Middle frontal gyrus (tissue), 1 donor: ENCODE data around the gene FGA.
A peak's percentile ranks its signal among the peaks of the same experiment; 100 is the strongest.

ENCODE experiments used
- DNase-seq: peaks from one replicate; pipeline ENCODE4 v3.0.0-alpha.2; 2015; ENCODE audit warnings: low spot score; ENCODE audit errors: extremely low spot score

Gene FGA

GRCh38 chr4:154583230-154583629 lies 7.3 kb downstream of the FGA start:
- DNase-seq = no peak

- no peak for DNase-seq
These were observed 7.8 kb downstream of the FGA start for GRCh38 chr4:154582723-154583122.

DNA sequence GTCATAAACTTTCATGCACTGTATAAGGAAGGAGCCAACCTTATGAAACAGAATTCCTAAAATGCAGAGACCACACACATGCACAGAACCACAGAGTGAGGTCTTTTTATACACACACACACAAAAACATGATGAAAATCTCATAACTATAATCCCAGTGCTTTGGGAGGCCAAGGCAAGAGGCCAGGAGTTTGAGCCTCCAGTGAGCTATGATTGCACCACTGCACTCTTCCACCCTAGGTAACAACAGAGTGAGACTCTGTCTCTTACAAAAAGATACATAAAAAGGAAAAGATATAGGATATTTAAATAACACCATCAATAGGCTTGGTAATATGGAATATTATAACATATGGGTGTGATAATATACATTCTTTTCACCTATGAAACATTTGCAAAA lies 10.6 kb downstream of the FGA start:
- no peak for DNase-seq

GRCh38 chr4:154578919-154579318 lies 11.6 kb downstream of the FGA start:
- no peak for DNase-seq

DNA sequence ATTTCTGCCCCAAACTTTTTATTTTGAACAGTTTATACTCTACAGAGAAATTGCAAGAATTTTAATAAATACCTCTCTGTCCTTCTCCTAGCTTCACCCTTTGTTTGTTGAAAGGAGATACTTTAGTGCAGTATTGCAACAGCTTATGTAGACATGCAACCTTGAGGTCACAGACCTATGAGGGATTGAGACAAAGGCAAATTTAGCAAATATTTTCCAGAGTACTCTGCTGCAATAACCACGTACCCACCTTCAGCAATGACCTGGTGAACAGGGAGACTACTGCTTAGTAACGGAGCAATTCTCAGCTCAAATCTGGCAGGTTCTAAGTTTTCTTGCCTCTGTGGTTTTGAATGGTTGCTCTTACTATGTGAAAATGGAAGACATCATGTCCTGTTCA lies 13.2 kb downstream of the FGA start:
- no peak for DNase-seq

GRCh38 chr4:154574311-154574710 lies 16.2 kb downstream of the FGA start:
- no peak for DNase-seq

DNA sequence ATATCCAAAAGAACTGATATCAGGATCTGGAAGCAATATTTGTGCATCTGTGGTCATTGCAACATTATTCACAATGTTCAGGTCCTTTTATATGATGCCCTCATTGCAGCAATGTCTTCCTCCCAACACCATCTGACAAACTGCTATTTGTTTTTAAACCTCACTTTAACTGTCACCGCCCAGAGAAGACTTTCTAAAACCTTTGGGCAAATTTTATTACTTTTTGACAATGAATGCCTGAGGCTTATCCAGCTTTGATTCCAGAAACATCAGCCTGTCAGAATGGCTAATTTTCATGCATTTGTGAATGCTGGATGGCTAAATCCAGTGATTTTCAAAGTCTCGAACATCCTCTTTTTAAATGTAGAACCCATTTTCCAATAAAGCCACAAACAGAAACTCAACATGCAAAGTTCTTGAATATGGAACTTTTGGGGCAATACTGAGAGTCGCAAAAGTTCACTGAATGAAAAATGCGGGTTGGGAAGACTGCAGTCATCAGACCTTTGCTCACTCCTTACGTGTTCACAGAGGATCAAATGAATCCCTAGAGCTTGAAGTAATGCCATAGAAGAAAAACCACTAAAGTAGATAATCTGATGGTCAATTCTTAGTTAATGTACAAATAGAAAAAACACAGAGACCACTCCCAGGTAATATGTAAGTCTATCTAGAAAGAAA lies 17.2 kb downstream of the FGA start:
- no peak for DNase-seq

- no peak for DNase-seq
These were observed 21.0 kb downstream of the FGA start for GRCh38 chr4:154569584-154569983.

- no peak for DNase-seq
These were observed 21.5 kb downstream of the FGA start for GRCh38 chr4:154569028-154569427.

DNA sequence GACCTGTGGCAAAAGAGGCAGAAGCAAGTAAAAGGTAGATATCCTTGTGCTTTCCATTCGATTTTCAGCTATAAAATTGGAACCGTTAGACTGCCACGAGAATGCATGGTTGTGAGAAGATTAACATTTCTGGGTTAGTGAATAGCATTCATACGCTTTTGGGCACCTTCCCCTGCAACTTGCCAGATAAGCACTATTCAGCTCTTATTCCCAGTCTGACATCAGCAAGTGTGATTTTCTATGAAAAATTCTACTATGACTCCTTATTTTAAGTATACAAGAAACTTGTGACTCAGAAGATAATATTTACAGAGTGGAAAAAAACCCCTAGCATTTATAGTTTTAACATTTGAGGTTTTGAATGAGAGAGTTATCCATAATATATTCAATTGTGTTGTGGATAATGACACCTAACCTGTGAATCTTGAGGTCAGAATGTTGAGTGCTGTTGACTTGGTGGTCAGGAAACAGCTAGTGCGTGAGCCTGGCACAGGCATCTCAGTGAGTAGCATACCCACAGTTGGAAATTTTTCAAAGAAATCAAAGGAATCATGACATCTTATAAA lies 23.8 kb downstream of the FGA start:
- no peak for DNase-seq

GRCh38 chr4:154565704-154566103 lies 24.8 kb downstream of the FGA start:
- DNase-seq = no peak

DNA sequence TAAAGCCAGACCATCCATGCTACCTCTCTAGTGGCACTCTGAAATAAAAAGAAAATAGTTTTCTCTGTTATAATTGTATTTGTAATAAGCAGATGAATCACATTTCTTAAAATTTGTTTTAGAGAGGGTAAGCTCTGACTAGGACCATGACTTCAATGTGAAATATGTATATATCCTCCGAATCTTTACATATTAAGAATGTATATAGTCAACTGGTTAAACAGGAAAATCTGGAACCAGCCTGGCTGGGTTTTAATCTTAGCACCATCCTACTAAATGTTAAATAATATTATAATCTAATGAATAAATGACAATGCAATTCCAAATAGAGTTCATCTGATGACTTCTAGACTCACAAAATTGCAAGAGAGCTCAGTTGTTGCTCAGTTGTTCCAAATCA lies 26.2 kb downstream of the FGA start:
- no peak for DNase-seq

- DNase-seq = no peak
These were observed 27.8 kb downstream of the FGA start, which contains the start of gene FGB for GRCh38 chr4:154562697-154563254. FGB (plus strand) TSS chr4:154563011; CDS start chr4:154563019, 8 bp downstream.

DNA sequence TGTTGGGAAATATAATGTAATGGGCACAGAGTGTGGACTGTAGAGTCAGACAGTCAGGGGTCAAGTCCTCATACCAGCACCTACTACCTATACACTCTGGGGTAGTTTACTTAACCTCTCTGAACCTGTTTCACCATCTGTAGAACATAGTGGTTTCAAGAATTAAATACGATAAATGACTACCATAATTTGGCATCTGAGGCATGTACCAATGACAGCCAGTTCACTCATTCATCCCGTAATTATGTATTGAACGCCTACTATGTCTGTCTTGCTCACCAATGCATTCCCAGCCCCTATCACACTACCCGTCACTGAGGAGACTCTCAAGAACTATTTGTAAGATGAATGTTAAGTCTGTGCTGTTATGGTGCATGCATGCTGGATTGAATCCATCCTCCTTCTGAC lies 29.7 kb downstream of the FGA start:
- no peak for DNase-seq

DNA sequence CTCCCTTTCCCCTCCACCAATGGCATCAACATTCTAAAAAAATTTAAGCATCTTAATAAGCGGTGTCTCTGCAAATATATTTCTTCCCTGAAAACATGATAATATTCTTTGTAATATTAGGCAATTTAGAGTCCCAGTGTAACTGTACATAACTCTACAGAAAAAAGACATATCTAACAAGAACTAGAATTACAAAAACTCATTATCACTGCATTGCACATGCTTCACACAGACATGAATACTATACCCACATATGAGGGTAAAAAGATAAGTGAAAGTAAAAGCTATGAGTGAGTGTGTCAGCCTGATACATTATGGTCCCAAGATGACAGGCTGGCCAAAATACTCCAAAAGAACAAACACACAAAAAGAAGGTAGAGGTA lies 30.1 kb downstream of the FGA start:
- no peak for DNase-seq

DNA sequence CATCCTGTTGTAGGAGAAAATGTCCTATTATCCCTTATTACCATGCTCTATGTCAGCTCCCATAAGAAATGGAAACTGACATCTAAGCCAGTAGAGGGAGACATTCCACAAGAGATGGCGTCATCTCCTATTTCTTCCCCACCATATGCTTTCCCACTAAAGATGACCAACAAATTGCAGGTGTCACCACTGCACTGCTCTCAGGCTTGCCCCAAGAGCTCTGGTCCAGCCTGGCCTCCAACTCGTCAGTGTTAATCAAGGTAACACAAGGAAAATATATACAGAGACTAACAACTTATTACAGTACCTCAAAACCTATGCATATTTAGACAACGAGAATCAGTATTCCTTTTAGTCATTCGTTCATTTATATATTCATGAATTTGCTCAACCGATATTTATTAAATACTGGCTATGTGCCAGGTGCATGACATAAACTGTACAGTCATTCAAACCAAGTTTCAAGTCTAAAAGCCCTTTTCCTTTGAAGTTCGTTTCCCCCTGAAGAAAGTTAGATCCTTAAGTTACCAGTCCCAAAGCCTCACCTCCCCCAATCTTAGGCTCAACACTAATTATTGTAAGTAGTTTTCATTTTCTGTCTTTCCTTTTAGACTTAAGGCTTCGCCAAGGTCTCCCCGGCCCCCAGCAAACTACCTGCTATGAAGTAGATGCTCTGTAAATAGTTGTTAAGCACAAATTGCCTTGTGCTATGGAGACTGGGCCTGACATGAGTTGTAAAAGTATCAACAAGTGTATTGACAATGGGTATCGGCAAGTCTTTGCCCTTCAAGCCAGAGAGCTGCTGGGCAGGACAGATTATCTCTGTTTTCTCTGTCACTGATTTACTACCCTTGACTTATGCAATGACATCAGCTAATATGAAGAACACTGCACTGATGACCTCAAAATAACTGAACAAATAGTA lies 30.8 kb downstream of the FGA start:
- DNase-seq = no peak

GRCh38 chr4:154559141-154559493 lies 31.4 kb downstream of the FGA start:
- no peak for DNase-seq

- peak; percentile 69 for DNase-seq
These were observed 38.5 kb downstream of the FGA start for GRCh38 chr4:154551872-154552686.

GRCh38 chr4:154549894-154550790 lies 40.4 kb downstream of the FGA start, which contains the start of gene PLRG1:
PLRG1 (minus strand) TSS chr4:154550400; CDS start chr4:154550308, 92 bp downstream.
- peak; percentile 92 for DNase-seq

- DNase-seq = no peak
These were observed 44.9 kb downstream of the FGA start for GRCh38 chr4:154545689-154546088.
